Measurements from ENCODE around the gene DRGX. TPM values are rescaled to one million over a fixed set of nuclear protein-coding genes. Genes with fewer than 3 reads are reported as not detected.

The DRGX gene
- total and polyA plus RNA-seq, 2 donors (not counting 3 experiments of a cell fraction or from before 2014, with no cell fraction given) = not detected

- no peaks in the 10 kb centered on the region for H3K79me2 ChIP-seq (ENCODE audit: control insufficient read depth, insufficient read depth, low read length)
- POLR2A ChIA-PET = no interaction called here
- H3K36me3 ChIP-seq (ENCODE audit: control insufficient read depth in 2 of 2, extremely low read depth in 1 of 2, insufficient read depth in 2 of 2, low read length in 2 of 2) = no peaks in the 10 kb centered on the region
- H3K27me3 ChIP-seq (ENCODE audit: control insufficient read depth in 2 of 2, insufficient read depth in 2 of 2, low read length in 2 of 2) = peaks cover 65 to 72% of the 10 kb centered on the region in 2 experiments
- H3K9me1 ChIP-seq (replicated peaks; ENCODE audit: control insufficient read depth, extremely low read depth, insufficient read depth, low read length) = no peaks in the 10 kb centered on the region
- DNase-seq (ENCODE audit: low read depth, low spot score) = no peak
- H3K4me1 ChIP-seq (ENCODE audit: control insufficient read depth, extremely low read depth, insufficient read depth, low read length) = peaks cover 3% of the 10 kb centered on the region
- no peaks in the 10 kb centered on the region for H4K20me1 ChIP-seq (replicated peaks; ENCODE audit: control insufficient read depth, extremely low read depth, insufficient read depth, low read length)
- CTCF ChIA-PET = interaction anchor here (1.6 kb wide), 1 partner anchor 9 kb away, joined by 20 read pairs; no protein-coding TSS in a partner anchor
- no peak overlapping the region for H3K9ac ChIP-seq (replicated peaks; ENCODE audit: extremely low read depth, insufficient read depth, low read length)
- dilution Hi-C loops (cut with MboI; ENCODE audit: extremely low pct_ligation_motif_present, low sequenced_read_pairs) = no loop called here
- no peak overlapping the region for H3K4me3 ChIP-seq (replicated peaks in 1 of 3; ENCODE audit: insufficient read depth in 1 of 3, low read depth in 1 of 3, low read length in 3 of 3)
- no peak overlapping the region for H2AFZ ChIP-seq (ENCODE audit: low read depth, low read length)
- TF ChIP-seq POLR2A (IDR thresholded peaks at IDR 0.05; ENCODE audit: low read depth, low read length) (no peak), JUN (IDR thresholded peaks at IDR 0.05; ENCODE audit: borderline replicate concordance, insufficient read depth, insufficient read length, low read depth) (no peak), CTCF (IDR thresholded peaks at IDR 0.05; ENCODE audit: extremely low read depth in 1 of 2, insufficient read depth in 1 of 2, low read depth in 1 of 2, low read length in 2 of 2) (no peak), MYC (IDR thresholded peaks at IDR 0.05; ENCODE audit: low read depth, low read length) (no peak), POLR2AphosphoS5 (IDR thresholded peaks at IDR 0.05; ENCODE audit: insufficient read depth, low read depth, low read length) (no peak), FOS (IDR thresholded peaks at IDR 0.05; ENCODE audit: borderline replicate concordance, insufficient read depth, low read length) (no peak), GATA2 (IDR thresholded peaks at IDR 0.05; ENCODE audit: insufficient read depth, insufficient read length, low read depth, low read length) (no peak), EZH2 (IDR thresholded peaks at IDR 0.05; ENCODE audit: borderline replicate concordance, low read depth, low read length, severe bottlenecking) (no peak)
- TF ChIP-seq, protein P1, sequence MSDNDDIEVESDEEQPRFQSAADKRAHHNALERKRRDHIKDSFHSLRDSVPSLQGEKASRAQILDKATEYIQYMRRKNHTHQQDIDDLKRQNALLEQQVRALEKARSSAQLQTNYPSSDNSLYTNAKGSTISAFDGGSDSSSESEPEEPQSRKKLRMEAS (IDR thresholded peaks at IDR 0.05; ENCODE audit: insufficient read depth, insufficient read length) = no peak
- H3K27ac ChIP-seq (ENCODE audit: insufficient read depth, low read depth, low read length) = no peak overlapping the region
- no peak for FAIRE-seq
- no TSS peak for BruUV-seq (replicated peaks)
- H3K4me2 ChIP-seq (ENCODE audit: insufficient read depth, low read length) = no peak overlapping the region
- intact Hi-C loops (cut with micrococcal nuclease) = no loop called here
- no peaks in the 10 kb centered on the region for H3K9me3 ChIP-seq (replicated peaks; ENCODE audit: control insufficient read depth, insufficient read depth, low read length)
Measured at GRCh38 chr10:49398986-49399385, 3.1 kb upstream of the DRGX start.

Measured in endothelial cell of umbilical vein (primary cell).